Uterus (tissue), 4 donors: ENCODE measurements around the gene TNKS1BP1. TPM values are rescaled to one million over a fixed set of nuclear protein-coding genes. Genes with fewer than 3 reads are reported as not detected.
"Not testable (repeated sequence)": the region's sequence is repeated elsewhere in the genome, so short reads cannot be mapped to it uniquely, and the experiment has no call there.

Experiments used
- DNase-seq, 2 donors: peaks; one replicate each; pipeline ENCODE4 v3.0.0-alpha.2; 2019 to 2020
- H3K27ac ChIP-seq, 2 donors: fragments of 200-600 bp; sonication (generic); 1 replicate in 1 of 2; 2 replicates in 1 of 2; pipeline ENCODE4 v1.5.1; 2016 to 2018
- H3K27me3 ChIP-seq, 2 donors: fragments of 200-600 bp; sonication (generic); one replicate each; pipeline ENCODE4 v1.5.1; 2018 to 2019; ENCODE audit warnings: control low read depth in 1 of 2
- H3K36me3 ChIP-seq, 2 donors: fragments of 200-600 bp; sonication (generic); one replicate each; pipeline ENCODE4 v1.5.1; 2019; ENCODE audit warnings: control low read depth in 1 of 2
- H3K4me1 ChIP-seq, 2 donors: fragments of 200-600 bp; sonication (generic); one replicate each; pipeline ENCODE4 v1.5.1; 2018 to 2019; ENCODE audit warnings: control low read depth in 1 of 2
- H3K4me3 ChIP-seq, 2 donors: fragments of 200-600 bp; sonication (generic); 1 replicate in 1 of 2; 2 replicates in 1 of 2; pipeline ENCODE4 v1.5.1; 2018 to 2019; ENCODE audit warnings: mild to moderate bottlenecking in 1 of 2
- H3K9me3 ChIP-seq, 2 donors: fragments of 200-600 bp; sonication (generic); one replicate each; pipeline ENCODE4 v1.5.1; 2019; ENCODE audit warnings: control low read depth in 1 of 2
- CTCF ChIP-seq, 4 experiments: fragments of 200-600 bp in 2 of 4; fragments of 450-650 bp in 2 of 4; sonication (generic) in 2 of 4; IDR thresholded peaks; one replicate each; pipeline ENCODE4 v1.5.1; 2016 to 2019; ENCODE audit warnings: antibody characterized with exemption in 4 of 4, mild to moderate bottlenecking in 2 of 4, moderate library complexity in 1 of 4
- POLR2A ChIP-seq, 2 donors: fragments of 450-650 bp; IDR thresholded peaks; one replicate each; pipeline ENCODE4 v1.6.1; 2016; ENCODE audit warnings: antibody characterized with exemption in 2 of 2, mild to moderate bottlenecking in 1 of 2, moderate library complexity in 1 of 2
- intact Hi-C: fragments of 100-400 bp; cut with DNase I; formaldehyde crosslinking; loops from one replicate; pipeline ENCODE4 v1.15.1; 2023; ENCODE audit warnings: low total_unique reads
- total RNA-seq, 4 donors: library from RNA; depleted of rRNA in 3 of 4; stranded (reverse); fragments of >200 nt in 3 of 4; gene quantifications; one replicate each; pipeline versions ENCODE4 v1.1.0 to v1.2.4, GENCODE V29; 2014 to 2023
- donor health status: DM: yes; HTN: yes; CAD: no.

The TNKS1BP1 gene
- total RNA-seq, 4 donors from 2014 or later, result 22.5 to 269 (median 70.8) TPM

- intact Hi-C loops, result no loop called here
- Histone ChIP-seq H3K36me3 (no peaks in the 10 kb centered on the region), H3K9me3 (no peaks in the 10 kb centered on the region), H3K27me3 (no peaks in the 10 kb centered on the region), H3K4me3 (no peak overlapping the region), H3K27ac (no peak overlapping the region), H3K4me1 (no peaks in the 10 kb centered on the region)
- TF ChIP-seq POLR2A (IDR thresholded peaks at IDR 0.05) (no peak), CTCF (IDR thresholded peaks at IDR 0.05) (no peak)
- no peak for DNase-seq
Measured at GRCh38 chr11:57368106-57368844, 43.5 kb upstream of the TNKS1BP1 start.

- Histone ChIP-seq H3K27me3 (no peaks in the 10 kb centered on the region), H3K4me1 (no peaks in the 10 kb centered on the region), H3K36me3 (no peaks in the 10 kb centered on the region), H3K27ac (no peak overlapping the region), H3K9me3 (no peaks in the 10 kb centered on the region), H3K4me3 (no peak overlapping the region)
- TF ChIP-seq CTCF (IDR thresholded peaks at IDR 0.05) (no peak), POLR2A (IDR thresholded peaks at IDR 0.05) (no peak)
- DNase-seq, result no peak
- intact Hi-C loops, result no loop called here
Measured at GRCh38 chr11:57364851-57365660, 40.3 kb upstream of the TNKS1BP1 start.

GRCh38 chr11:57363131-57364080 lies 38.7 kb upstream of the TNKS1BP1 start:
- intact Hi-C loops, result no loop called here
- H3K36me3 ChIP-seq, result no peaks in the 10 kb centered on the region
- DNase-seq, result no peak
- H3K9me3 ChIP-seq, result no peaks in the 10 kb centered on the region
- H3K4me3 ChIP-seq, result no peak overlapping the region
- TF ChIP-seq POLR2A (IDR thresholded peaks at IDR 0.05) (no peak), CTCF (IDR thresholded peaks at IDR 0.05) (no peak)
- no peaks in the 10 kb centered on the region for H3K4me1 ChIP-seq
- no peaks in the 10 kb centered on the region for H3K27me3 ChIP-seq
- no peak overlapping the region for H3K27ac ChIP-seq

GRCh38 chr11:57361926-57362325 lies 37.2 kb upstream of the TNKS1BP1 start:
- no peak for TF ChIP-seq POLR2A (IDR thresholded peaks at IDR 0.05)
- TF ChIP-seq CTCF (IDR thresholded peaks at IDR 0.05), result no peak
- Histone ChIP-seq H3K27ac (no peak overlapping the region), H3K4me1 (no peaks in the 10 kb centered on the region), H3K36me3 (no peaks in the 10 kb centered on the region), H3K9me3 (no peaks in the 10 kb centered on the region), H3K4me3 (no peak overlapping the region), H3K27me3 (no peaks in the 10 kb centered on the region)
- DNase-seq, result no peak
- intact Hi-C loops, result no loop called here

GRCh38 chr11:57361420-57361819 lies 36.7 kb upstream of the TNKS1BP1 start:
- H3K27me3 ChIP-seq, intact Hi-C loops, H3K9me3 ChIP-seq: not testable (repeated sequence)

More at GRCh38 chr11:57361420-57361819, 36.7 kb upstream of the TNKS1BP1 start:
- not testable (repeated sequence) for H3K4me1 ChIP-seq, H3K4me3 ChIP-seq, H3K27ac ChIP-seq, H3K36me3 ChIP-seq, DNase-seq
